Measurements from ENCODE around the gene SPEM2.

SPEM2 gene

GRCh38 chr17:7475764-7476422, 50.5 kb downstream of the SPEM2 start:
- DNase-seq, result no peak

- no peak for DNase-seq
These were observed 51.1 kb downstream of the SPEM2 start for GRCh38 chr17:7476494-7476893.

GRCh38 chr17:7476951-7477350, 51.5 kb downstream of the SPEM2 start:
- no peak for DNase-seq
